ENCODE results near the gene RNF13.

RNF13 gene

DNA sequence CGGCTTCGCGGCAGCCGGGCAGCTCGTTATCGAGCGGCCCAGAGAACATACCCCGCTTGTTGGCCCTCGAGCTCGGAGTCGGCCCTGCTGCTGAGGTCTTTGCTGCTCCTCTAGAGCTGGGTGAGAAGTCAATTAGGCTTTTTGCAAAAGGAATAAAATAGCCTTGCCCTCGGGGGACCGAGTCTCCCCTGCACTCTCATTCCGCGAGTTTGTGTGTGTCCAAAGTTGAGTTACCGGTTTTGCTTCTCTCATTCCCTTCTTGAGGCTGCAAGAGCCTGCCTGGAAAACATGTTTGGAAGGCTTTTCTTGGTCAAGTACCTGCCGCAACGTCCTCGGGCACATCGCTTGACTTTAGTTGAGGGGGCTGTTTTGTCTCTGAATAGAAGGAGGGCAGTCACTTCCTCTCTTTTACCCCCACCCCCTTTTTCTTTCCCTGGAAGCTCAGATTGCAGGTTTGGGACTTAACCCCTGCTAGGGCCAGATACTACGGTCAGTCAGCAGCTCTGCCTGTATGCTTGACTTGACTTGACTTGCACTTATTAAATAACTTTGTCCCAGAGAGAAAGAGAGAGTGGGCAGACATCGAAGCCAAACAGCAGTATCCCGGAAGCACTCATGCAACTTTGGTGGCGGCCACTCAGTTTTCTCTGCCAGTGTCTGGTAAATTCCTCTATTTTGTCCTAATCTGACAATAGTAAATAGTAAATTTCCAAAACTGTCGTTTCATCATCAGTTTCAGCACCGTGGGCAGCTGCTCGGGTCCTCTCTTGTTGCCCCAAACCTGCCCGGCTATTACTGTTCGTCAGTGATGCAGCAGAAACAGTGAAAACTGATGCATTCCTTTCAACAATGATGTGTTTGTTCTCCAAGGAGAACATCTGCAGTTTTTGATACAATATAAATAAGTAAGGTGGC is 609 bp downstream of the RNF13 start:
- Histone ChIP-seq H3K27me3 (ENCODE audit: insufficient read depth, poor library complexity, severe bottlenecking) (no peaks in the 10 kb centered on the region), H3K9me3 (ENCODE audit: severe bottlenecking) (no peaks in the 10 kb centered on the region), H3K4me3 (ENCODE audit: severe bottlenecking) (peak overlapping the region; percentile 86), H3K4me1 (ENCODE audit: insufficient read depth, poor library complexity, severe bottlenecking) (peaks cover 47% of the 10 kb centered on the region), H3K27ac (ENCODE audit: poor library complexity, severe bottlenecking) (peak overlapping the region; percentile 91), H3K36me3 (ENCODE audit: low read depth) (no peaks in the 10 kb centered on the region)
- no peak for TF ChIP-seq CTCF (IDR thresholded peaks at IDR 0.05; ENCODE audit: poor library complexity, severe bottlenecking)
- ATAC-seq (ENCODE audit: low read depth) (peak; percentile 15), DNase-seq (ENCODE audit: low spot score) (peak; percentile 27)

DNA sequence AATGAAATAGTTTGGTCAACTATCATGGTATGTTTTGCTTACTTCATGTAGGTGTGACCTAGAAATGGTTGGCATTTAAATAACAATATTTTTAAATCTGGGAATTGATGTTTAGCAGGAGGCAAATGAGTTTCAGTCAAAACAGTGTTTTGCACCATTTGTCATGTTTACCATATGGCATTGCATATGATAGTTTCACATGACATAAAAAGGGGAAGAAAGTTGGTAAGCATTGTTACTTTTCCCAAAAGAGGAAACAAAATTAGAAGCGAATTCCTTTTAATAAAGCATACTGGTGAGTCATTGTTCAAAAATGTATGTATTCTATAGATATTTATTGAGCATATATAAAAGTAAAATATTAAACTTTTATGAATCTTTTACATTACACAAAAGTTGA is 2.3 kb downstream of the RNF13 start:
- H3K9me3 ChIP-seq (ENCODE audit: severe bottlenecking), result no peaks in the 10 kb centered on the region
- no peak overlapping the region for H3K4me3 ChIP-seq (ENCODE audit: severe bottlenecking)
- DNase-seq (ENCODE audit: low spot score) (no peak), ATAC-seq (ENCODE audit: low read depth) (no peak)
- H3K27me3 ChIP-seq (ENCODE audit: insufficient read depth, poor library complexity, severe bottlenecking), result no peaks in the 10 kb centered on the region
- peak overlapping the region; percentile 91 for H3K27ac ChIP-seq (ENCODE audit: poor library complexity, severe bottlenecking)
- no peak for TF ChIP-seq CTCF (IDR thresholded peaks at IDR 0.05; ENCODE audit: poor library complexity, severe bottlenecking)
- peaks cover 55% of the 10 kb centered on the region for H3K4me1 ChIP-seq (ENCODE audit: insufficient read depth, poor library complexity, severe bottlenecking)
- no peaks in the 10 kb centered on the region for H3K36me3 ChIP-seq (ENCODE audit: low read depth)

DNA sequence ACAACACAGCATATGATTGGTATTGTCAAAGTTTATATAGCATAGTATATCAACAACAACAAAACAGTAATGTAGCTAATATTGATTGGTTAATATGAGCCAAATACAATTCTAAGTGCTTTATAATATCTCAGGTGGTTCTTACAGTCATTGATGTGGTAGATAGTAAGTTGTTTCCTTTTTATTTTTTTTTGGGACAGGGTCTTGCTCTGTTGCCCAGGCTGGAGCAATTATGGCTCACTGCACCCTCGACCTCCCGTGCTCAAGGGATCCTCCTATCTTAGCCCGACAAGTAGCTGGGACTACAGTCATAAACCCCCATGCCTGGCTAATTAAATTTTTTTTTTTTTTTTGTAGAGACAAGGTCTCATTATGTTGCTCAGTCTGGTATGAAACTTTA is 2.7 kb downstream of the RNF13 start:
- TF ChIP-seq CTCF (IDR thresholded peaks at IDR 0.05; ENCODE audit: poor library complexity, severe bottlenecking), result no peak
- ATAC-seq (ENCODE audit: low read depth), result no peak
- Histone ChIP-seq H3K27ac (ENCODE audit: poor library complexity, severe bottlenecking) (peak overlapping the region; percentile 91), H3K27me3 (ENCODE audit: insufficient read depth, poor library complexity, severe bottlenecking) (no peaks in the 10 kb centered on the region), H3K36me3 (ENCODE audit: low read depth) (no peaks in the 10 kb centered on the region), H3K4me1 (ENCODE audit: insufficient read depth, poor library complexity, severe bottlenecking) (peaks cover 59% of the 10 kb centered on the region), H3K4me3 (ENCODE audit: severe bottlenecking) (no peak overlapping the region), H3K9me3 (ENCODE audit: severe bottlenecking) (no peaks in the 10 kb centered on the region)
- DNase-seq (ENCODE audit: low spot score), result no peak

DNA sequence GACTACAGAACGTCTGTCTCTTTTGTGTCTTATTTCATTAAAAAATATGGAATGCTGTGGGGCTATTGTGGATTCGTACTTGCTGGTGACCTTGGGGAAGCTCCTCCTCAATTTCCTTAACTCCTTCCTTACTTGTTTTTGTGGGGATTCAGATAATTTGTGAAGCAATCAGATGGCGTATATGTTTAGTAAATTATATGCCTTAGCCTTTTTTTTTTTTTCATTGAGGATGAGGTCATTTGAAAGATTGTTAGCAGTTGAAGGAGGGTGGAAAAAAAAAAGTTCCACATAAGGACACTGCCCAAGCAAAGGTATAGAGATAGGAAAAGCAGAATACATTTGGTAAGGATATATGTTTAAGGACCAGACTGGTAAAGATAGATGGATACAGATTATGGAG is 3.3 kb downstream of the RNF13 start:
- Histone ChIP-seq H3K9me3 (ENCODE audit: severe bottlenecking) (no peaks in the 10 kb centered on the region), H3K27ac (ENCODE audit: poor library complexity, severe bottlenecking) (peak overlapping the region; percentile 91), H3K4me1 (ENCODE audit: insufficient read depth, poor library complexity, severe bottlenecking) (peaks cover 63% of the 10 kb centered on the region), H3K4me3 (ENCODE audit: severe bottlenecking) (no peak overlapping the region), H3K27me3 (ENCODE audit: insufficient read depth, poor library complexity, severe bottlenecking) (no peaks in the 10 kb centered on the region), H3K36me3 (ENCODE audit: low read depth) (no peaks in the 10 kb centered on the region)
- DNase-seq (ENCODE audit: low spot score) (no peak), ATAC-seq (ENCODE audit: low read depth) (no peak)
- TF ChIP-seq CTCF (IDR thresholded peaks at IDR 0.05; ENCODE audit: poor library complexity, severe bottlenecking), result no peak

GRCh38 chr3:149816986-149817385 is 4.0 kb downstream of the RNF13 start:
- DNase-seq (ENCODE audit: low spot score) (no peak), ATAC-seq (ENCODE audit: low read depth) (no peak)
- Histone ChIP-seq H3K27me3 (ENCODE audit: insufficient read depth, poor library complexity, severe bottlenecking) (no peaks in the 10 kb centered on the region), H3K4me3 (ENCODE audit: severe bottlenecking) (no peak overlapping the region), H3K36me3 (ENCODE audit: low read depth) (no peaks in the 10 kb centered on the region), H3K4me1 (ENCODE audit: insufficient read depth, poor library complexity, severe bottlenecking) (peaks cover 58% of the 10 kb centered on the region), H3K9me3 (ENCODE audit: severe bottlenecking) (no peaks in the 10 kb centered on the region), H3K27ac (ENCODE audit: poor library complexity, severe bottlenecking) (peak overlapping the region; percentile 91)
- TF ChIP-seq CTCF (IDR thresholded peaks at IDR 0.05; ENCODE audit: poor library complexity, severe bottlenecking), result no peak

Data from RWPE2 (cell line).